Sigmoid colon (tissue), 4 donors: ENCODE data around the gene MMP3.

Experiments
- CTCF ChIP-seq, 4 experiments: fragments of 450-650 bp in 3 of 4; fragments of 200-600 bp in 1 of 4; IDR thresholded peaks; one replicate each; pipeline ENCODE4 v1.5.1; 2016 to 2019; ENCODE audit warnings: antibody characterized with exemption in 4 of 4, mild to moderate bottlenecking in 3 of 4, moderate library complexity in 2 of 4
- EP300 ChIP-seq, 4 donors: sonication (generic); formaldehyde crosslinking; IDR thresholded peaks; one replicate each; pipeline ENCODE4 v1.6.1; 2017; ENCODE audit warnings: antibody characterized with exemption in 4 of 4

- TF ChIP-seq CTCF (IDR thresholded peaks at IDR 0.05) (no peak), EP300 (IDR thresholded peaks at IDR 0.05) (no peak)
Observed at GRCh38 chr11:102837156-102837555, 6.3 kb downstream of the MMP3 start.
